ENCODE data around the gene FTSJ3. TPM values are rescaled to one million over a fixed set of nuclear protein-coding genes. Genes with fewer than 3 reads are reported as not detected.

FTSJ3 gene
- total and polyA plus RNA-seq, 2 of the 13 experiments (the other 11 are each of a cell fraction or from before 2014, with no cell fraction given), result 26.0 to 64.2 TPM

GRCh38 chr17:63850401-63850800 is 22.9 kb upstream of the FTSJ3 start:
- CTCF ChIA-PET (ENCODE audit: low intra/inter-chr PET ratio, low total read pairs), result no interaction called here
- intact Hi-C loops (cut with micrococcal nuclease; ENCODE audit: unreplicated experiment) (no loop called here), in situ Hi-C loops (cut with HindIII; ENCODE audit: extremely low pct_ligation_motif_present, low pct_unique_long_range_greater_than_20kb) (no loop called here)
- Histone ChIP-seq H3K4me1 (ENCODE audit: insufficient read depth, low read length) (peaks cover 44% of the 10 kb centered on the region), H3K27ac (ENCODE audit: extremely low read length, insufficient read depth, low read length) (no peak overlapping the region), H3K9ac (ENCODE audit: insufficient read depth, low read depth, low read length) (no peak overlapping the region), H3K4me3 (replicated peaks in 1 of 3; ENCODE audit: insufficient read depth in 1 of 3, low read depth in 2 of 3, low read length in 3 of 3) (no peak overlapping the region), H3K36me3 (replicated peaks in 1 of 2; ENCODE audit: control insufficient read depth in 1 of 2, insufficient read depth in 2 of 2, low read length in 2 of 2) (no peaks in the 10 kb centered on the region), H2AFZ (ENCODE audit: low read length) (no peak overlapping the region), H4K20me1 (ENCODE audit: insufficient read depth, low read length) (no peaks in the 10 kb centered on the region), H3K4me2 (ENCODE audit: low read depth, low read length) (no peak overlapping the region), H3K27me3 (ENCODE audit: control insufficient read depth in 1 of 2, insufficient read depth in 2 of 2, low read length in 2 of 2) (no peaks in the 10 kb centered on the region), H3K79me2 (ENCODE audit: insufficient read depth, low read length) (no peaks in the 10 kb centered on the region), H3K9me3 (ENCODE audit: low read length) (no peaks in the 10 kb centered on the region)
- WGBS (ENCODE audit: low lambda C conversion rate), result 80% methylated on average over 9 of the region's 9 CpGs
- BruUV-seq (replicated peaks), result no TSS peak
- DNase-seq (ENCODE audit: low spot score) (no peak), ATAC-seq (no peak), FAIRE-seq (no peak)
- POLR2A ChIA-PET, result no interaction called here
- TF ChIP-seq RBM39 (IDR thresholded peaks at IDR 0.05; ENCODE audit: low read depth, low read length, poor library complexity, severe bottlenecking) (no peak), ZBTB38 (CRISPR knock-in tag; IDR thresholded peaks at IDR 0.05) (0 out of 2 replicates have a peak, but pooled peaks have one; percentile 23), PCBP1 (IDR thresholded peaks at IDR 0.05; ENCODE audit: borderline replicate concordance, low read depth, low read length) (0 out of 2 replicates have a peak, but pooled peaks have one; percentile 81)

GRCh38 chr17:63848834-63849689 is 21.6 kb upstream of the FTSJ3 start:
- POLR2A ChIA-PET, result interaction anchor here (1.0 kb wide), 1 partner anchor 296 kb away, joined by 3 read pairs; no protein-coding TSS in a partner anchor
- in situ Hi-C loops (cut with HindIII; ENCODE audit: extremely low pct_ligation_motif_present, low pct_unique_long_range_greater_than_20kb), result loop anchor here (10.0 kb wide), 1 partner anchor 656 kb away; the partner anchor contains the start of genes CEP95 and DDX5
- no TSS peak for BruUV-seq (replicated peaks)
- TF ChIP-seq HMGXB3 (CRISPR knock-in tag; IDR thresholded peaks at IDR 0.05; ENCODE audit: borderline replicate concordance), result no peak
- TF ChIP-seq ZFP41 (CRISPR knock-in tag; IDR thresholded peaks at IDR 0.05; ENCODE audit: borderline replicate concordance), result no peak
- no peak for TF ChIP-seq MLX (CRISPR knock-in tag; IDR thresholded peaks at IDR 0.05)
- no peak for TF ChIP-seq ZKSCAN1 (IDR thresholded peaks at IDR 0.05; ENCODE audit: low read length)
- TF ChIP-seq ZNF597 (CRISPR knock-in tag; IDR thresholded peaks at IDR 0.05), result no peak
- no peak for TF ChIP-seq IKZF5 (CRISPR knock-in tag; IDR thresholded peaks at IDR 0.05)

More at GRCh38 chr17:63848834-63849689, 21.6 kb upstream of the FTSJ3 start:
- Histone ChIP-seq H3K27ac (ENCODE audit: extremely low read length, insufficient read depth, low read length) (no peak overlapping the region), H3K27me3 (ENCODE audit: control insufficient read depth in 1 of 2, insufficient read depth in 2 of 2, low read length in 2 of 2) (no peaks in the 10 kb centered on the region), H3K9me3 (ENCODE audit: low read length) (no peaks in the 10 kb centered on the region), H3K36me3 (replicated peaks in 1 of 2; ENCODE audit: control insufficient read depth in 1 of 2, insufficient read depth in 2 of 2, low read length in 2 of 2) (no peaks in the 10 kb centered on the region), H3K4me2 (ENCODE audit: low read depth, low read length) (no peak overlapping the region), H4K20me1 (ENCODE audit: insufficient read depth, low read length) (no peaks in the 10 kb centered on the region), H3K79me2 (ENCODE audit: insufficient read depth, low read length) (no peaks in the 10 kb centered on the region), H2AFZ (ENCODE audit: low read length) (no peak overlapping the region), H3K4me3 (replicated peaks in 1 of 3; ENCODE audit: insufficient read depth in 1 of 3, low read depth in 2 of 3, low read length in 3 of 3) (no peak overlapping the region; a peak in 1 of 6 replicates), H3K9ac (ENCODE audit: insufficient read depth, low read depth, low read length) (no peak overlapping the region), H3K4me1 (ENCODE audit: insufficient read depth, low read length) (peaks cover 37% of the 10 kb centered on the region)
- DNase-seq (ENCODE audit: low spot score) (peak; percentile 71), FAIRE-seq (no peak), ATAC-seq (peak; percentile 77)
- WGBS (ENCODE audit: low lambda C conversion rate), result 83% methylated on average over 82 of the region's 82 CpGs
- intact Hi-C loops (cut with micrococcal nuclease; ENCODE audit: unreplicated experiment), result no loop called here
- CTCF ChIA-PET (ENCODE audit: low intra/inter-chr PET ratio, low total read pairs), result no interaction called here

Data from HepG2 (cell line).